Colon (tissue), 2 donors: ENCODE results near the gene SIGLEC11.
"Not testable (repeated sequence)": the region's sequence is repeated elsewhere in the genome, so short reads cannot be mapped to it uniquely, and the experiment has no call there.

Source experiments
- FAIRE-seq: peaks from 2 replicates; lab custom pipeline; 2012; peaks lifted over from hg19 to GRCh38; lab: Jason Lieb, UNC
- donor health status: control.
- donor health status: control.

The SIGLEC11 gene

GRCh38 chr19:49950956-49951526 lies 9.9 kb downstream of the SIGLEC11 start:
- FAIRE-seq: no peak

GRCh38 chr19:49950590-49950948 lies 10.4 kb downstream of the SIGLEC11 start:
- FAIRE-seq: no peak

- FAIRE-seq: no peak
Measured at GRCh38 chr19:49949742-49950589, 11.0 kb downstream of the SIGLEC11 start.

GRCh38 chr19:49946415-49946814 lies 14.6 kb downstream of the SIGLEC11 start:
- FAIRE-seq: no peak

DNA sequence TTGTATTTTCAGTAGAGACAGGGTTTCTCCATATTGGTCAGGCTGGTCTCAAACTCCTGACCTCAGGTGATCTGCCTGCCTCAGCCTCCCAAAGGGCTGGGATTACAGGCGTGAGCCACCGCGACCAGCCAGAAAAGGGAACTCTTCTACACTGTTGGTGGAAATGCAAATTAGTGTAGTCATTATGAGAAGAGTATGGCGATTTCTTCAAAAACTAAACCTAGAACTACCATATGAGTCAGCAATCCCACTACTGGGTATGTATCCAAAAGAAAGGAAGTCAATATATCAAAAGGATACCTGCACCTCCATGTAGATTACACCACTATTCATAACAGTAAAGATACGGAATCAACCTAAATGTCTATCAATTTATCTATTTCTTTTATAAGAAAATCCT lies 16.4 kb downstream of the SIGLEC11 start:
- not testable (repeated sequence) for FAIRE-seq

GRCh38 chr19:49940482-49940791 lies 20.5 kb downstream of the SIGLEC11 start:
- no peak for FAIRE-seq

DNA sequence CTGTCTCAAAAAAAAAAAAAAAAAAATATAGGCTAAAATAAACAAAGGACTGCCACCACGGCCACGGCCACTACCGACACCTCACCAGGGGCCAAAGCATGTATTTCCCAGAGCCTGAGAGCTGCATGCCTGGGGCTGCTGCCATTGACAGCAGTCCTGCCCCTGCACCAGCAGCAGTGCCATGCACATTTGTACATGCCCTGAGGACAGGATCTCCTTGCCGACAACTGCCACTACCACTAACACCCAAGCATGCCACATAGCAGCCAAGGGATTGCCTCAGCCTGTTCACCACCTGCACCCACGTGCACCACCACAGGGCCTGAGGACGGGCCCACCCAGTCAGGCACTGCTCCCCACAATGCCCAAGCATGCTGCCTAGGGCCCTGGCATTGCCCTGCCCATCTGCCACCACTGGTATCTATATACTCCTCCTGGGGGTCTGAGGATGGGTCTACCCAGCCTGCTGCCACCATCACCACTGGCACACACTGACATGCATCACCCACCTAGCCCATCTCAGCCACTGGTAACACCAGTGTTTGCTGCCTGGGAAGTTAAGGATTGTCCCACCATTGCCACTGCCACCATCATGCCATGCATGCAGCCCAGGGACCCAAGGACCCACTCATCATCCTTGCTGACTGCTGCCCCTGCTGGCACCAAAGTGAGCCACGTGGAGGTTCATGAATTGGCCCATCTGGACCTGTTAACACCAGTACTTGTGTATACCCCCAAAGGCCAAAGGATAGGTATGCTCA lies 21.1 kb downstream of the SIGLEC11 start:
- FAIRE-seq: no peak

DNA sequence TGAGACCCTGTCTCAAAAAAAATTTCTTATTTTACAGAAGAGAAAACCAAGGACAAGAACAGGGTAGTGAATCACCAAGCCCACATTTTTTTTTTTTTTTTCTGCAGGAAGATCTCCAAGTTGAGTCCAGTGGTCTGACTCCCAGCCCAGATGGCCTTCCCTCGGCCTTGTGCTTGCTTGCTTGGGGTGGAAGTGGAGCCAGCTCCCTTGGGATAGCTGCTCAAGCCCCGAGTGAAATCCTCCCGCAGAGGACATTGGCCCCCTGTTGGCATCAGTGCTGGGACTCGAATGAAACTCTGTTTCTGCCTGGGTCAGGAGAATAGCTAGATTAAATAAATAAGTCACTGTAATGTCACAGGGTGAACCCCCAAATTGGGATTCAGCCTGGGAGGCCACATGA lies 22.3 kb downstream of the SIGLEC11 start:
- no peak for FAIRE-seq

GRCh38 chr19:49937750-49938381 lies 23.1 kb downstream of the SIGLEC11 start:
- FAIRE-seq: no peak

GRCh38 chr19:49936549-49936948 lies 24.4 kb downstream of the SIGLEC11 start:
- FAIRE-seq: no peak

- no peak for FAIRE-seq
Measured at GRCh38 chr19:49933643-49934042, 27.3 kb downstream of the SIGLEC11 start.

GRCh38 chr19:49932731-49933131 lies 28.2 kb downstream of the SIGLEC11 start:
- no peak for FAIRE-seq

GRCh38 chr19:49932041-49932451 lies 28.9 kb downstream of the SIGLEC11 start:
- no peak for FAIRE-seq

- FAIRE-seq: no peak
Measured at GRCh38 chr19:49931293-49932040, 29.5 kb downstream of the SIGLEC11 start.

- FAIRE-seq: no peak
Measured at GRCh38 chr19:49930483-49931011, 30.4 kb downstream of the SIGLEC11 start.

GRCh38 chr19:49929611-49930482 lies 31.1 kb downstream of the SIGLEC11 start:
- FAIRE-seq: no peak

DNA sequence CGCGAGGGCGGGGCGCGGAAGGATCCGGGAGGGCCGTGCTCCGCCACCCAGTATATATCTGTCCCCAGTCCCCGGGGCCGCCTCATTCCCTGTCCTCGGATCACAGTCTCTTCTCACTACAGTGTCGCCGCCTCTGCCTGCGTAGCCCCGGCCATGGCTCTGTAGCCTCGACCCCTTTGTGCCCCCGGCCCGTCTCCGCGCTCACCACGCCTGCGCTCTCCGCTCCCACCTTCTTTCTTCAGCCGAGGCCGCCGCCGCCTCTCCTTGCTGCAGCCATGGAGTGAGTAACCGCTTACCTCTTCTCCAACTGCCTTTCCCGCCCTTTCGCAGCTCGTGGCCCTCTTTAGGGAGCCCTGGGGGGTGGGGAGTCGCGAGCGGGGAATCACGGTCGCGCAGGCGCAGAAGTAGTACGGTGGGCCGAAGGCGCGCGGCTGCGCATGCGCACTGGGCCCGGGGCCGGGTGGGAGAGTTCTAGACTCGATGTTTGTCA lies 31.8 kb downstream of the SIGLEC11 start, which contains the start of the genes ATF5 and NUP62:
Gene ATF5, plus strand, starts transcription at position 85 of the 490 bp plus-strand sequence. CDS start 1,646 bp downstream, outside the sequence.
Gene NUP62, minus strand, starts transcription at position 384 of the 490 bp plus-strand sequence. CDS start 19,697 bp downstream, outside the sequence.
- FAIRE-seq: no peak

DNA sequence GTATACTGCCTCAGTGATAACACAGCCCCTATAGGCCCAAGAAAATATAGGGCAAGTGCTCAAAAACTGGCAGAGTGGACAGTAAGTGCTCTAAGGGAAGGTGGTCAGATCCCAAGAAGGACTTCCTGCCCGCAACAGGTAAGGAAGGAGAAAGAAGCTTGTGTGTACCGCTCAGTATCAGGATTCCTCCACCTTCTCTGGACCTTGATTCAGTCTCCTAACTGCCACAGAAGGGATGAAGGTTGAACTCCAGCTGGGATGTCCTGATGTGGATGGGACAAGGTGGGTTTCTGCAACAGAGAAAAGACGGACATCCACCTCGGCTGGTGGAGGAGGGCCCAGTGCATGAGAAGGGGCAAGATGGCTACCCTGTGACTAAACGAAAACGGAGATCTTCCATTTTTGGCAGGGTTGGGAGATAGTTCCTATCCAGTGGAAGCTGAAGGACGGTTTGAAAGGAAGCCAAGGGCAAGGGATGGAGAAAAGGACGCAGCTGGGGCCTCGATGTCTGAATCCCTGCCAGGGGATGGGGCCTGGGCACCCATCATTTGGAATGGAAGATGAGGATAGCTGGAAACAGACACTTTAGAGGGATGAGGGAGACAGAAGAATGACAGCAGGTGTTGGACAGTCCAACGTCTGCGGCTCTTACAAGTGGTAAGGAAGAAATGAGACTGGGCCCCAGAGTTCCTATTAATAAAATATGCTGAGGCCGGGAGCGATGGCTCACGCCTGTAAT lies 33.3 kb downstream of the SIGLEC11 start:
- no peak for FAIRE-seq

DNA sequence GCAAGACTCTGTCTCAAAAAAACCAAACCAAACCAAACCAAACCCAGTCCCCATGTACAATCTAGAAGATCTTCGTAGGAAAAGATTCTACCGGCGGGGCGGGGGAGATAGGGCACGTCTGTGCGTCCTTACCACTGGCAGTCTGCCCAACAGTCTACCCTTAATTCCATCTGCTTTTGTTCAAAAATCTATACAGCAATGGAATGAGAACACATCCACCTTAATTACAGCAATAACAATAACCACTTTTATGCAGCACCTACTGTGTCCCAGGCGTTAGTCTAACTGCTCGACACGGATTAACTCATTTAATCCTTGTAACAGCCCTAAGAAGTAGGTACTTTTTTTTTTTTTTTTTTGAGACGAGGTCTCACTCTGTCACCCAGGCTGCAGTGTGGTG lies 34.5 kb downstream of the SIGLEC11 start:
- FAIRE-seq: no peak

- no peak for FAIRE-seq
Measured at GRCh38 chr19:49925486-49925885, 35.5 kb downstream of the SIGLEC11 start.
